Measurements from ENCODE around the gene ACBD6.

DNA sequence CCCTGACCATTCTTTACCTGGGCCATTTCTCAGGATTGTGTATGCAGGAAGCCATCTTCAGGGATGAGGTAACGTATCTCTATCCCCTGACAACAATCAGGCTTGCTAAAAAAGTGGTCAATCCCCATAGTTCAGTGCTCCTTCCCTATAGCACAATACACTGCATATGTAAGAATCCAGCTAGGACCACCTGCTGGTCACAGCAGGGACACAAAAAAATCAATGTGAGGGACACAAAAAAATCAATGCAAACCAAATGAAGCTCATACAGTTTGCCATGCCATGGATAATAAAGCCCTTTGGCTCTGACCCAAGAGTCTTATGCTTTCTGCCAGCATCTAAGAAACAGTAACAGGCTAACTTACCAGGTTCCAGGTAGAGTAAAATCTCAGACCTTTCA lies 16.3 kb downstream of the ACBD6 start:
- TF ChIP-seq CTCF (conservative IDR thresholded peaks at IDR 0.05; ENCODE audit: low read depth, low read length): no peak
- no peak for TF ChIP-seq NFE2L2 (IDR thresholded peaks at IDR 0.05; ENCODE audit: low read depth, low read length)
- no peak for TF ChIP-seq POLR2A (IDR thresholded peaks at IDR 0.05; ENCODE audit: low read depth, low read length)
- TF ChIP-seq RAD21 (IDR thresholded peaks at IDR 0.05; ENCODE audit: low read length): no peak
- no peak for TF ChIP-seq MXI1 (IDR thresholded peaks at IDR 0.05; ENCODE audit: borderline replicate concordance, low read depth, low read length)
- TF ChIP-seq BHLHE40 (IDR thresholded peaks at IDR 0.05; ENCODE audit: low read depth, low read length): no peak
- TF ChIP-seq CHD1 (IDR thresholded peaks at IDR 0.05; ENCODE audit: low read depth, low read length): no peak
- TF ChIP-seq SMC3 (IDR thresholded peaks at IDR 0.05; ENCODE audit: low read depth, low read length): no peak
